ENCODE measurements around the gene ZFP36L1. TPM values are rescaled to one million over a fixed set of nuclear protein-coding genes. Genes with fewer than 3 reads are reported as not detected.

Gene ZFP36L1
- total and polyA plus RNA-seq, 2 of the 13 experiments (the other 11 are each of a cell fraction or from before 2014, with no cell fraction given), result 7.4 to 10.2 TPM

GRCh38 chr14:68814539-68815297, 21.9 kb upstream of the ZFP36L1 start (continued):
- no peak for TF ChIP-seq GPBP1L1 (CRISPR knock-in tag; IDR thresholded peaks at IDR 0.05)
- TF ChIP-seq GMEB1 (CRISPR knock-in tag; IDR thresholded peaks at IDR 0.05; ENCODE audit: borderline replicate concordance), result 0 out of 2 replicates have a peak, but pooled peaks have one; percentile 8
- TF ChIP-seq ZNF460 (CRISPR knock-in tag; IDR thresholded peaks at IDR 0.05; ENCODE audit: borderline replicate concordance), result no peak
- TF ChIP-seq, protein P1, sequence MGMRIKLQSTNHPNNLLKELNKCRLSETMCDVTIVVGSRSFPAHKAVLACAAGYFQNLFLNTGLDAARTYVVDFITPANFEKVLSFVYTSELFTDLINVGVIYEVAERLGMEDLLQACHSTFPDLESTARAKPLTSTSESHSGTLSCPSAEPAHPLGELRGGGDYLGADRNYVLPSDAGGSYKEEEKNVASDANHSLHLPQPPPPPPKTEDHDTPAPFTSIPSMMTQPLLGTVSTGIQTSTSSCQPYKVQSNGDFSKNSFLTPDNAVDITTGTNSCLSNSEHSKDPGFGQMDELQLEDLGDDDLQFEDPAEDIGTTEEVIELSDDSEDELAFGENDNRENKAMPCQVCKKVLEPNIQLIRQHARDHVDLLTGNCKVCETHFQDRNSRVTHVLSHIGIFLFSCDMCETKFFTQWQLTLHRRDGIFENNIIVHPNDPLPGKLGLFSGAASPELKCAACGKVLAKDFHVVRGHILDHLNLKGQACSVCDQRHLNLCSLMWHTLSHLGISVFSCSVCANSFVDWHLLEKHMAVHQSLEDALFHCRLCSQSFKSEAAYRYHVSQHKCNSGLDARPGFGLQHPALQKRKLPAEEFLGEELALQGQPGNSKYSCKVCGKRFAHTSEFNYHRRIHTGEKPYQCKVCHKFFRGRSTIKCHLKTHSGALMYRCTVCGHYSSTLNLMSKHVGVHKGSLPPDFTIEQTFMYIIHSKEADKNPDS (CRISPR knock-in tag; IDR thresholded peaks at IDR 0.05), result no peak
- TF ChIP-seq SNAPC5 (CRISPR knock-in tag; IDR thresholded peaks at IDR 0.05; ENCODE audit: borderline replicate concordance), result no peak
- no peak for TF ChIP-seq ZNF564 (CRISPR knock-in tag; IDR thresholded peaks at IDR 0.05)
- TF ChIP-seq ZNF761 (CRISPR knock-in tag; conservative IDR thresholded peaks at IDR 0.05), result no peak
- TF ChIP-seq ARID3A (IDR thresholded peaks at IDR 0.05; ENCODE audit: low read depth, low read length), result no peak
- TF ChIP-seq, protein P2, sequence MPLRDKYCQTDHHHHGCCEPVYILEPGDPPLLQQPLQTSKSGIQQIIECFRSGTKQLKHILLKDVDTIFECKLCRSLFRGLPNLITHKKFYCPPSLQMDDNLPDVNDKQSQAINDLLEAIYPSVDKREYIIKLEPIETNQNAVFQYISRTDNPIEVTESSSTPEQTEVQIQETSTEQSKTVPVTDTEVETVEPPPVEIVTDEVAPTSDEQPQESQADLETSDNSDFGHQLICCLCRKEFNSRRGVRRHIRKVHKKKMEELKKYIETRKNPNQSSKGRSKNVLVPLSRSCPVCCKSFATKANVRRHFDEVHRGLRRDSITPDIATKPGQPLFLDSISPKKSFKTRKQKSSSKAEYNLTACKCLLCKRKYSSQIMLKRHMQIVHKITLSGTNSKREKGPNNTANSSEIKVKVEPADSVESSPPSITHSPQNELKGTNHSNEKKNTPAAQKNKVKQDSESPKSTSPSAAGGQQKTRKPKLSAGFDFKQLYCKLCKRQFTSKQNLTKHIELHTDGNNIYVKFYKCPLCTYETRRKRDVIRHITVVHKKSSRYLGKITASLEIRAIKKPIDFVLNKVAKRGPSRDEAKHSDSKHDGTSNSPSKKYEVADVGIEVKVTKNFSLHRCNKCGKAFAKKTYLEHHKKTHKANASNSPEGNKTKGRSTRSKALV (CRISPR knock-in tag; IDR thresholded peaks at IDR 0.05), result no peak
- TF ChIP-seq ZIK1 (CRISPR knock-in tag; IDR thresholded peaks at IDR 0.05; ENCODE audit: borderline replicate concordance, low read depth), result no peak
- TF ChIP-seq ZNF552 (CRISPR knock-in tag; IDR thresholded peaks at IDR 0.05; ENCODE audit: borderline replicate concordance), result no peak
- TF ChIP-seq, protein P3, sequence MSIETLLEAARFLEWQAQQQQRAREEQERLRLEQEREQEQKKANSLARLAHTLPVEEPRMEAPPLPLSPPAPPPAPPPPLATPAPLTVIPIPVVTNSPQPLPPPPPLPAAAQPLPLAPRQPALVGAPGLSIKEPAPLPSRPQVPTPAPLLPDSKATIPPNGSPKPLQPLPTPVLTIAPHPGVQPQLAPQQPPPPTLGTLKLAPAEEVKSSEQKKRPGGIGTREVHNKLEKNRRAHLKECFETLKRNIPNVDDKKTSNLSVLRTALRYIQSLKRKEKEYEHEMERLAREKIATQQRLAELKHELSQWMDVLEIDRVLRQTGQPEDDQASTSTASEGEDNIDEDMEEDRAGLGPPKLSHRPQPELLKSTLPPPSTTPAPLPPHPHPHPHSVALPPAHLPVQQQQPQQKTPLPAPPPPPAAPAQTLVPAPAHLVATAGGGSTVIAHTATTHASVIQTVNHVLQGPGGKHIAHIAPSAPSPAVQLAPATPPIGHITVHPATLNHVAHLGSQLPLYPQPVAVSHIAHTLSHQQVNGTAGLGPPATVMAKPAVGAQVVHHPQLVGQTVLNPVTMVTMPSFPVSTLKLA (IDR thresholded peaks at IDR 0.05), result no peak
- TF ChIP-seq, protein P4, sequence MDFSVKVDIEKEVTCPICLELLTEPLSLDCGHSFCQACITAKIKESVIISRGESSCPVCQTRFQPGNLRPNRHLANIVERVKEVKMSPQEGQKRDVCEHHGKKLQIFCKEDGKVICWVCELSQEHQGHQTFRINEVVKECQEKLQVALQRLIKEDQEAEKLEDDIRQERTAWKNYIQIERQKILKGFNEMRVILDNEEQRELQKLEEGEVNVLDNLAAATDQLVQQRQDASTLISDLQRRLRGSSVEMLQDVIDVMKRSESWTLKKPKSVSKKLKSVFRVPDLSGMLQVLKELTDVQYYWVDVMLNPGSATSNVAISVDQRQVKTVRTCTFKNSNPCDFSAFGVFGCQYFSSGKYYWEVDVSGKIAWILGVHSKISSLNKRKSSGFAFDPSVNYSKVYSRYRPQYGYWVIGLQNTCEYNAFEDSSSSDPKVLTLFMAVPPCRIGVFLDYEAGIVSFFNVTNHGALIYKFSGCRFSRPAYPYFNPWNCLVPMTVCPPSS (IDR thresholded peaks at IDR 0.05), result no peak

All from HepG2 (cell line).